Parathyroid adenoma (tissue), 2 donors: ENCODE measurements around the gene ARNT2.
"Not testable (repeated sequence)": the region's sequence is repeated elsewhere in the genome, so short reads cannot be mapped to it uniquely, and the experiment has no call there.

Experiments used
- H2AFZ ChIP-seq: fragments of 300-600 bp; sonication (generic); one replicate; pipeline ENCODE4 v1.7.0; 2017; ENCODE audit warnings: antibody characterized with exemption, mild to moderate bottlenecking
- H3K27ac ChIP-seq: fragments of 300-600 bp; sonication (generic); one replicate; pipeline ENCODE4 v1.7.0; 2017
- H3K27me3 ChIP-seq: fragments of 300-600 bp; sonication (generic); one replicate; pipeline ENCODE4 v1.7.0; 2017; ENCODE audit warnings: low read length; ENCODE audit not compliant: control insufficient read depth, insufficient read depth
- H3K36me3 ChIP-seq: fragments of 300-600 bp; sonication (generic); one replicate; pipeline ENCODE4 v1.7.0; 2017; ENCODE audit warnings: low read length; ENCODE audit not compliant: control insufficient read depth, insufficient read depth
- H3K4me1 ChIP-seq: fragments of 300-600 bp; sonication (generic); one replicate; pipeline ENCODE4 v1.7.0; 2017; ENCODE audit warnings: control low read depth
- H3K4me2 ChIP-seq: fragments of 300-600 bp; sonication (generic); one replicate; pipeline ENCODE4 v1.7.0; 2017; ENCODE audit warnings: low read length
- H3K4me3 ChIP-seq: fragments of 300-600 bp; sonication (generic); one replicate; pipeline ENCODE4 v1.7.0; 2017; ENCODE audit warnings: low read depth, low read length
- H3K79me2 ChIP-seq: fragments of 300-600 bp; sonication (generic); one replicate; pipeline ENCODE4 v1.7.0; 2017; ENCODE audit warnings: control low read depth
- H3K9ac ChIP-seq: fragments of 300-600 bp; sonication (generic); one replicate; pipeline ENCODE4 v1.7.0; 2017; ENCODE audit warnings: mild to moderate bottlenecking
- H3K9me3 ChIP-seq: fragments of 300-600 bp; sonication (generic); one replicate; pipeline ENCODE4 v1.7.0; 2017; ENCODE audit warnings: low read length; ENCODE audit not compliant: control insufficient read depth
- CTCF ChIP-seq: fragments of 300-600 bp; sonication (generic); IDR thresholded peaks from one replicate; pipeline ENCODE4 v1.7.0; 2017; ENCODE audit warnings: antibody characterized with exemption, mild to moderate bottlenecking
- donor health status: primary hyperparathyroidism.

Gene ARNT2

GRCh38 chr15:80386151-80386550 is 18.0 kb upstream of the ARNT2 start:
- H3K4me3 ChIP-seq = no peak overlapping the region
- H2AFZ ChIP-seq = no peak overlapping the region
- no peak overlapping the region for H3K4me2 ChIP-seq
- H3K27ac ChIP-seq = no peak overlapping the region
- no peaks in the 10 kb centered on the region for H3K4me1 ChIP-seq
- H3K27me3 ChIP-seq = no peaks in the 10 kb centered on the region
- H3K36me3 ChIP-seq = no peaks in the 10 kb centered on the region
- H3K9me3 ChIP-seq = no peaks in the 10 kb centered on the region
- H3K9ac ChIP-seq = no peak overlapping the region
- no peak for TF ChIP-seq CTCF
- no peaks in the 10 kb centered on the region for H3K79me2 ChIP-seq

DNA sequence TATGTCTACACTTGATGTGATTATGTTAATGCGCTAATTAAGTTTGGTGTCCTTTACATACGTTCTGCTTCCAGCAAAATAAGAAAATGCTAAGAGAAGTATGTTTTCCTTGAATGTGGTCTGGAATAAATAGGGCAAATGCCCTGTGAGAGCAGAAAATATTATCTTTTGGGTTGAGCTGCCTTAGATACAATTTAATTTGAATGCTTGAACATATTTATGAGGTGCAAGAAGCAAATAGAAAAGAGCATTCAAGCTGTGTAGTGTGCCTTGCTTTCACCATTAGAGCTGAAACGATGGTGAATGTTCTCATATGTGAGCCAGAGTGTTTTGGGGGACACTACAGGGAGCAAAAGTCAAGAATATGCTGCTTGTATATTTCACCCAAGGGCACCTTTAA is 15.9 kb upstream of the ARNT2 start:
- Histone ChIP-seq H3K4me1 (no peaks in the 10 kb centered on the region), H3K27me3 (no peaks in the 10 kb centered on the region), H2AFZ (no peak overlapping the region), H3K27ac (no peak overlapping the region), H3K36me3 (no peaks in the 10 kb centered on the region), H3K9me3 (no peaks in the 10 kb centered on the region), H3K9ac (no peak overlapping the region), H3K4me3 (no peak overlapping the region), H3K79me2 (no peaks in the 10 kb centered on the region), H3K4me2 (no peak overlapping the region)
- no peak for TF ChIP-seq CTCF

DNA sequence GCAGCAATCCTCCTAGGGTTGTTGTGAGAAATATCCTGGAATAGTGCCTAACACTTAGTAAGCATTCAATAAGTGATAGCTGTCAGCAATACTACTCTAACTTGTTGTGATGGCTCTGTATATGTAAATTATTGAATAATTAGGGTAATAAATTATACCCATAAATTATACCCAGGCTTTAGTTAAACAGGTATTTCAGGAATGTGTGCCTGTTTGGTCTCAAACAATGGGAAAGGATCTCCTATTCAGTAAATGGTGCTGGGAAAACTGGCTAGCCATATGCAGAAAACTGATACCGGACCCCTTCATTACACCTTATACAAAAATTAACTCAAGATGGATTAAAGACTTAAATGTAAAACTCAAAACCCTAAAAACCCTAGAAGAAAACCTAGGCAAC is 14.8 kb upstream of the ARNT2 start:
- Histone ChIP-seq H3K27ac (no peak overlapping the region), H3K79me2 (no peaks in the 10 kb centered on the region), H3K4me1 (no peaks in the 10 kb centered on the region), H3K9me3 (no peaks in the 10 kb centered on the region), H3K9ac (no peak overlapping the region), H3K4me3 (no peak overlapping the region), H3K36me3 (no peaks in the 10 kb centered on the region), H2AFZ (no peak overlapping the region), H3K27me3 (no peaks in the 10 kb centered on the region), H3K4me2 (no peak overlapping the region)
- TF ChIP-seq CTCF = no peak

DNA sequence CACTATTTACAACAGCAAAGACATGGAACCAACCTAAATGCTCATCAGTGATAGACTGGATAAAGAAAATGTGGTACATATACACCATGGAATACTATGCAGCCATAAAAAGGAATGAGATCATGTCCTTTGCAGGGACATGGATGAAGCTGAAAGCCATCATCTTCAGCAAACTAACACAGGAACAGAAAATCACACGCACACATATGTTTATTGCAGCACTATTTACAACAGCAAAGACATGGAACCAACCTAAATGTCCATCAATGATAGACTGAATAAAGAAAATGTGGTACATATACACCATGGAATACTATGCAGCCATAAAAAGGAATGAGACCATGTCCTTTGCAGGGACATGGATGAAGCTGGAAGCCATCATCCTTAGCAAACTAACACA is 13.2 kb upstream of the ARNT2 start:
- not testable (repeated sequence) for H3K9ac ChIP-seq, H3K27ac ChIP-seq, H3K4me2 ChIP-seq, H3K36me3 ChIP-seq, H2AFZ ChIP-seq, H3K9me3 ChIP-seq, H3K4me1 ChIP-seq, H3K4me3 ChIP-seq, H3K27me3 ChIP-seq, H3K79me2 ChIP-seq

- no peak overlapping the region for H3K4me2 ChIP-seq
- H3K4me1 ChIP-seq = no peaks in the 10 kb centered on the region
- H3K9me3 ChIP-seq = no peaks in the 10 kb centered on the region
- H3K9ac ChIP-seq = no peak overlapping the region
- no peak overlapping the region for H3K4me3 ChIP-seq
- H3K27ac ChIP-seq = no peak overlapping the region
- H3K36me3 ChIP-seq = no peaks in the 10 kb centered on the region
- no peaks in the 10 kb centered on the region for H3K27me3 ChIP-seq
- no peaks in the 10 kb centered on the region for H3K79me2 ChIP-seq
- TF ChIP-seq CTCF = no peak
- no peak overlapping the region for H2AFZ ChIP-seq
Measured at GRCh38 chr15:80395616-80396015, 8.6 kb upstream of the ARNT2 start.
